GM19351 (cell line): ENCODE measurements around the gene GAL3ST1.

Experiments used
- ATAC-seq: cut with Tn5 transposase; IDR thresholded peaks from one replicate; pipeline ENCODE4 v1.9.1; 2021; ENCODE audit warnings: mild to moderate bottlenecking, moderate library complexity; ENCODE audit not compliant: unreplicated experiment

Gene GAL3ST1

DNA sequence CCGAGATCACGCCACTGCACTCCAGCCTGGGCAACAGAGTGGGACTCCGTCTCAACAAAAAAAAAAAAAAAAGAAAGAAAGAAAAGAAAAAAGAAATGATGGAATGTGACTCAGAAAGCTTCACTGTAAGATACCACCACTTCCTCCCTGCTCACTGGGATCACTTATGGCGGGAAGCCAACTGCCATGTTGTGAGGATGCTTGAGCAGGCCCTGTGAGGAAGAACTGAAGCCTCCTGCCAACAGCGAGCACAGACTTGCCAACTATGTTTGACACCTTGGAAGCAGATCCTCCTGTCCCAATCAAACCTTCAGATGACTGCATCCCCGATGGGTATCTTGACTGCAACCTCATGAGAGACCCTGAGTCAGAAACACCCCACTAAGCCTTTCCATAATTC, 36.2 kb downstream of the GAL3ST1 start:
- ATAC-seq = no peak

DNA sequence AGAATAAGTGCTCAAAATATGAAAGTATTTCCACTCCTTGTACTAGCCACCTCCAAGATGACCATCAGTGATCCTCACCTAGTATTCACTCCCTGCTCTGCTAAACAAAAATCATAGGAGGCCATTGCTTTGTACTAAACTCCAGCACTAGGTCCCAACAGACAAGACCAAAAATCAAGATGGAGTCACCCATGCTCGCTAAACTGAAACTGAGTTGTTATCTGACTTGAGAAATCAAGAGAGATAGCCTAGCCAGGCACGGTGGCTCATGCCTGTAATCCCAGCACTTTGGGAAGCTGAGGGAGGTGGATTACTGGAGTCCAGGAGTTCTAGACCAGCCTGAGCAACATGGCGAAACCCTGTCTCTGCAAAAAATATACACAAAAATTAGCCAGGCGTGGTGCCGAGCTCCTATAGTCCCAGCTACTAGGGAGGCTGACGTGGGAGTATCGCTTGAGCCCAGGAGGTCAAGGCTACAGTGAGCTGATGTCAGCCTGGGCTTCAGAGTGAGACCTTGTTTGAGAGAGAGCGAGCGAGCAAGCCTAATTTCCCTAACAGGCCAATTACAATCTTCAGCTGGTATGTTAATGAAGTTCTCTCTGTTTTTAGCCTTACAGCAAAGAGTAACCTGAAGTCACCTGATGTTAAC, 37.3 kb downstream of the GAL3ST1 start:
- no peak for ATAC-seq

DNA sequence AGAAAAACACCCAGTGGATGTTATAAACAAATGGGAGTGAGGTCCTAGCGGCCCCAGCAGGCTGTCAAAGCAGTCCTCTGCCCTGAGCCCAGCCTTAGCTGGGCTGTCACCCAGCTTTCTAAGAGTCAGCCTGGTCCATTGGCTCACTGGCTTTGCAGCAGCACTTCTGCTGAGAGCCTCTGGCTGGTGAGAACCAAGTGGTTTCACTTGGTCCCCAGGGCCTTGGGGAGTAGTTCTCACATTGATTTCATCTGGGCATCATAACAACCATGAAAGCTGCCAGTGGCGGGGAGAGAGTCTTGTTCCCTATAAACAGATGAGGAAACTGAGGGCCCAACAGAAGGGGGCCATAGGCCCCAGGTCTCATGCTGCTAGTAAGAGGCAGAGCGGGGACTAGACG, 39.3 kb downstream of the GAL3ST1 start:
- ATAC-seq = no peak

DNA sequence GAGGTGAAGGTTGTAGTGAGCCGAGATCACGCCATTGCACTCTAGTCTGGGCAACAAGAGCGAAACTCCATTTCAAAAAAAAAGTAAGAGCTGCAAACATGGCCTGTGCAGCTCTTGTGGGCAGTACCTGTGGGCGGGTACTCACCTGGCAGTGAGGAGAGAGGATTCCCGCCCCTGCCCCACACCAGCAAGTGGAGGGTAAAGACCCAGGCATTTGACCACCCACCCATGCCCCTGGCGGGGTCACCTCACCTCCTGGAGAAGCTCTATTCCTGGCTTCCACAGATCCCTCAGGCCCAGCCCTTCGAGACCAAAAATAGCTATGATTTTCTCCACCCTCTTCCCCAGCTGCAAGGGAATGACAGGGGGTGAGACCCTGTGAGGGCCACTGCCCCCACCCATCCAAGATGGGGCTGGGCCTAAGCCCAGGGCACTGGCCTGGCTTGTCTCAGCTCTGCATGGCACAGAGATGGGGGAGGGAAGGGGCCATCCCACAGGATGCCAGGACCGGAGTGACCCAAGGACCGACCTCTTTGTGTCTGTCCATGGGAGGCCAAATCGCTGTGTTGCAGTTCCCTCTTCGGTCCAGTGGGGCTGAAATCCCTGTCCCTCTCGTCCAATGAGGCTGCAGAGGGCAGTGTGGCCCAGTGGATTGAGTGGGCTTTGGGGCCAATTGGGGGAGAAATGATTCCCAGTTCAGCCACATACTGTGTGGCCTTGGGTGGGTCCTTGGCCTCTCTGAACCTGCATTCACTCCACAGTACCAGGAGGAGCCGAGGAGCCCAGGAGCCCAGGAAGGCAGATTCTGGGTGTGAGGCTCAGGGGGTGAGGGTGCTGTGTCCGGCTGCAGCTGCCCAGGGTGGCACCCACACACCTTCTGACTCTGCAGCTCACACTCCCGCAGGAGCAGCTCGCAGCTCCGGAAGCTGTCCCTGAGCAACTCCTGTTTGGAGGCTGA, 42.5 kb downstream of the GAL3ST1 start:
- no peak for ATAC-seq

DNA sequence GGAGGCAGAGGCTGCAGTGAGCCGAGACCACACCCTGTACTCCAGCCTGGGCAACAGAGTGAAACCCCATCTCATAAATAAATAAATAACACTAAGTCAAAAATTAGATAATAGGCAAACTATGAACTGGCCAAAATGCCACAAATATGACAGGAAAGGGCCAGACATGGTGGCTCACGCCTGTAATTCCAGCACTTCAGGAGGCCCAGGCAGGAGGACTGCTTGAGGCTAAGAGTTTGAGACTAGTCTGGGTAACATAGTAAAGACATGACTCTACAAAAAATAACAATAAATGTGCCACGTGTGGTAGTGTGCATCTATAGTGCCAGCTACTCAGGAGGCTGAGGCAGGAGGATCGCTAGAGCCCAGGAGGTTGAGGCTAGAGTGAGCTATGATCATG, 47.8 kb downstream of the GAL3ST1 start:
- no peak for ATAC-seq

- ATAC-seq = no peak
Measured at GRCh38 chr22:30523646-30524489, 50.6 kb downstream of the GAL3ST1 start.

DNA sequence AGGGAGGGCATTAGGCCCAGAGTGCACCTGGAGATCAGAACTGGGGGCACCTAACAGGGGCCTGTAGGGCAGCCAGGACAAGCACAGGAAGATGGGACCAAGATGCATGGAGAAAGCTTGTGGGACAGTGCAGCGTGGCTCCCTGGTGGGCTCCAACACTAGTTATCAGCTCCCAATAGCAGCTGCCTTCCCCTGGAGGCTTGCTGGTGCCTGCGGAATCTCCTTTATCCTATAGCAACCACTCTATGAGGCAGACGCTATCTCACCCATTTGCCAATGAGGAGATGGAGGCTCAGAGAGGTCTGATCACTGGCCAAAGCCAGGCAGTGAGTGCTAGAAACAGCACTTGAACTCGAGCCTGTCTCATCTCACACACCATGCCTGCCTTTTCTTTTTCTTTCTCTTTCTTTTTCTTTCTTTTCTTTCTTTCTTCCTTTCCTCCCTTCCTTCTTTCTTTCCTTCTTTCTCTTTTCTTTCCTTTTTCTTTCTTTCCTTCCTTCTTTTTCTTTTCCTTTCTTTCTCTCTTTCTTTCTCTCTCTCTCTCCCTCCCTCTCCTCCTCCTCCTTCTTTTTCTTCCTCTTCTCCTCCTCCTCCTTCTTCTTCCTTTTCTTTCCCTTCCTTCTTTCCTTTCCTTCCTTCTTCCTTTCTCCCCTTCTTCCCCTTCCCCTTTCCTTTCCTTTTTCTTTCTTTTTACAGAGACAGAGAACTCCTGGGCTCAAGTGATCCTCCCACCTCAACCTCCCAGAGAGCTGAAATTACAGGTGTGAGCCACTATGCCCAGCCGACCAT, 52.9 kb downstream of the GAL3ST1 start:
- ATAC-seq = no peak

GRCh38 chr22:30519842-30520425, 54.5 kb downstream of the GAL3ST1 start:
- ATAC-seq = no peak

GRCh38 chr22:30516731-30517130, 57.7 kb downstream of the GAL3ST1 start:
- ATAC-seq = no peak

DNA sequence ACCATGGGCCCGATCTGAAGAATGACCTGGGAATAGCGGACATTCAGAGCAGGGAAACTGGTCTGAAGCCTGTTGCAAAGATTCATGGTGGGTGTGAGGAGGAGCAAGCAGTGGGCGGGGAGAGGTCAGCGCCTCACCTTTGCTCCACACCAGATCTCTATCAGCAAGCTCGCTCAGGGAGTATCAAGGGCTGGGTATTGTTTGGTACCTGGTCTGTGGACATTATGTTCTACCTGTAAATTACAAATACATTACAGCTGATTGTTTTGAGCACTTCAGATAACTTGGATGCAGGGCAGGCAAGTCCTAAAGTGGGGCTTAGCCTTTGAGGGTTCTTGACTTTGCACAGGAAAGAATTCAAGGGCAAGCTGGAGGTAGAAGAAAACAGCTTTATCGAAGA, 58.2 kb downstream of the GAL3ST1 start:
- no peak for ATAC-seq

DNA sequence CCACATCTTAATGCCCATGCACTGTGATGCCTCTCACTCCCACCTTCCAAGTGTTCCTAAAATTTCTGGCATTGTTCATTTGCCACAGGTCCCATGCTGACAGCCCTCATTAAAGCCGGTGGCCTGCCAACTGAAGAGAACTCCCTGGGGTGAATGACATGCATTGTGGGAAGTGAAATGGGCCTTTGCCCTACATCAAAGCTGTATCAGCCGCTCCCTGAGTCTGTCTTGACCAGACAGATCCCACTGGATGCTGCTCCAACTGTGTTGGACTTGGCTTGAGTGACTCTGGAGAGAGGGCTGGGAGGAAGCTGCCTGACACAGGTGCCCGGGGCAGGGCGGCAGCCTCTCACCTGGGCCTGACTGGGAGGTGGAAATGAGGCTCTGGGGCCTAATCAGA, 60.2 kb downstream of the GAL3ST1 start:
- no peak for ATAC-seq

GRCh38 chr22:30513462-30513861, 61.0 kb downstream of the GAL3ST1 start:
- ATAC-seq = no peak

GRCh38 chr22:30511911-30512310, 62.6 kb downstream of the GAL3ST1 start:
- ATAC-seq = no peak

- ATAC-seq = no peak
Measured at GRCh38 chr22:30511109-30511508, 63.4 kb downstream of the GAL3ST1 start.

DNA sequence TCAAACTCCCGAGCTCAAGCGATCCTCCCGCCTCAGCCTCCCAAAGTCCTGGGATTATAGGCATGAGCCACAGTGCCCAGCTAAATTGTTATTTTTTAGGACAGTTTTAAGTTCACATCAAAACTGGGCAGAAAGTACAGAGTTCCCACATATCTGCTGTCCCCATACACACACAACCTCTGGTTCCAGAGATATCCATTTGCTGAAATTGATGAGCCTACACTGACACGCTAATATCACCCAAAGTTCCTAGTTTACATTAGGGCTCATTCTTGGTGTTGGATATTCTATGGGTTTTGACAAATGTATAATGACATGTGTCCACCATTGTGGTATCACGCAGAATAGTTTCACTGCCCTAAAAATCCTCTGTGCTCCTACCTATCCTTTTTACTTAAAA, 66.2 kb downstream of the GAL3ST1 start:
- no peak for ATAC-seq

DNA sequence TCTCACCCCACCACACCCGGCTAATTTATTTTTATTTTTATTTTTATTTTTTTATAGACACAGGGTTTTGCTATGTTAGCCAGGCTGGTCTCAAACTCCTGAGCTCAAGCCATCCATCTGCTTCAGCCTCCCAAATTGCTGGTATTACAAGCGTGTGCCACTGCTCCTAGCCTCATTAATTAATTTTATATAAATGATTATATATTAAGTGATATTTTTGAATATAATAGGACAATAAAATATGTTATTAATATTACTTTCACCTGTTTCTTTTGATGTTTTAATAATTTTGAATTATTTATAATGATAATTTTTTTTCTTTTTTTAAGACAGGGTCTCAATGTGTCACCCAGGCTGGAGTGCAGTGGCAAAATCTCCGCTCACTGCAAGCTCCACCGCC, 66.8 kb downstream of the GAL3ST1 start:
- ATAC-seq = no peak

DNA sequence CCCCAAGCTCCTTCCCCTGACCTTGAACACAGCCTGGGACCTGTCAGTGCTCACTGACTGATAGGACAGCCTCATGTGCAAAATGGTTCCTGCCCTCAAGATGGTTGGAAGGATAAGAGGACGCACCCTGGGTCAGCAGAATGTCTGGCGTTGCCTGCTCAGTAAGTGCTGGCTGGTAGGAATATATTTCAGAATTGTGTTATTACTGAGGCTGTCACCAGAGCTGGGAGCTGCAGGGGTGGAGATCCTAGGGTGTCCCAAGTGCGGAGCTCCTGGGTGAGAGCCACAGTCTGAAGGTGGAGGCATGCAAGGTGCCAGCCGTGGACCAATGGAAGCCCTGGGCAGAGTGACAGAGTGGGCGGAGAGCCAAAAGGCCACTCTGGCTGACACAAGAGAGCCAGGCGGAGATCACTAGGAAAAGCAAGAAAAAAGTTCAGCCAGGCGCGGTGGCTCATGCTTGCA, 67.9 kb downstream of the GAL3ST1 start:
- ATAC-seq = no peak
